Activated T-helper 1 cell treated with anti-CD3 and anti-CD28 coated beads, Interleukin-12 subunit alpha, Interleukin-12 subunit beta, Interleukin-2, Interleukin-4 antibody, amounts not matched to agents 30 ng/mL and 10 ng/mL and 1 ng/mL, durations not matched to agents 14 hours and 24 hours and 36 hours (primary cell): ENCODE results near the gene ATP6V1B1. TPM values are rescaled to one million over a fixed set of nuclear protein-coding genes. Genes with fewer than 3 reads are reported as not detected.
"Not testable (repeated sequence)": the region's sequence is repeated elsewhere in the genome, so short reads cannot be mapped to it uniquely, and the experiment has no call there.

Experiments used
- DNase-seq: peaks from one replicate; pipeline ENCODE4 v3.0.0; 2021; ENCODE audit warnings: low spot score
- H3K27ac Mint-ChIP-seq: one replicate; pipeline ENCODE4 v1.8.0; 2021; ENCODE audit warnings: mild to moderate bottlenecking, mixed read lengths
- H3K27me3 Mint-ChIP-seq: one replicate; pipeline ENCODE4 v1.8.0; 2022; ENCODE audit warnings: mild to moderate bottlenecking, moderate library complexity, mixed read lengths; ENCODE audit not compliant: insufficient read depth
- H3K36me3 Mint-ChIP-seq: one replicate; pipeline ENCODE4 v1.8.0; 2021; ENCODE audit warnings: low read depth, mixed read lengths
- H3K4me1 Mint-ChIP-seq: one replicate; pipeline ENCODE4 v1.8.0; 2021; ENCODE audit warnings: low read depth, mixed read lengths
- H3K4me3 Mint-ChIP-seq: one replicate; pipeline ENCODE4 v1.8.0; 2021; ENCODE audit warnings: mild to moderate bottlenecking, moderate library complexity, mixed read lengths
- H3K9me3 Mint-ChIP-seq: one replicate; pipeline ENCODE4 v1.8.0; 2021; ENCODE audit warnings: mixed read lengths
- intact Hi-C: fragments of 100-400 bp; cut with micrococcal nuclease; formaldehyde crosslinking; loops from one replicate; pipeline ENCODE4 v1.15.1; 2024
- total RNA-seq: library from RNA; stranded (reverse); gene quantifications from 2 replicates; pipeline ENCODE4 v1.2.3, GENCODE V29; 2022

The ATP6V1B1 gene
- total RNA-seq, 1 donor from 2014 or later = not detected

DNA sequence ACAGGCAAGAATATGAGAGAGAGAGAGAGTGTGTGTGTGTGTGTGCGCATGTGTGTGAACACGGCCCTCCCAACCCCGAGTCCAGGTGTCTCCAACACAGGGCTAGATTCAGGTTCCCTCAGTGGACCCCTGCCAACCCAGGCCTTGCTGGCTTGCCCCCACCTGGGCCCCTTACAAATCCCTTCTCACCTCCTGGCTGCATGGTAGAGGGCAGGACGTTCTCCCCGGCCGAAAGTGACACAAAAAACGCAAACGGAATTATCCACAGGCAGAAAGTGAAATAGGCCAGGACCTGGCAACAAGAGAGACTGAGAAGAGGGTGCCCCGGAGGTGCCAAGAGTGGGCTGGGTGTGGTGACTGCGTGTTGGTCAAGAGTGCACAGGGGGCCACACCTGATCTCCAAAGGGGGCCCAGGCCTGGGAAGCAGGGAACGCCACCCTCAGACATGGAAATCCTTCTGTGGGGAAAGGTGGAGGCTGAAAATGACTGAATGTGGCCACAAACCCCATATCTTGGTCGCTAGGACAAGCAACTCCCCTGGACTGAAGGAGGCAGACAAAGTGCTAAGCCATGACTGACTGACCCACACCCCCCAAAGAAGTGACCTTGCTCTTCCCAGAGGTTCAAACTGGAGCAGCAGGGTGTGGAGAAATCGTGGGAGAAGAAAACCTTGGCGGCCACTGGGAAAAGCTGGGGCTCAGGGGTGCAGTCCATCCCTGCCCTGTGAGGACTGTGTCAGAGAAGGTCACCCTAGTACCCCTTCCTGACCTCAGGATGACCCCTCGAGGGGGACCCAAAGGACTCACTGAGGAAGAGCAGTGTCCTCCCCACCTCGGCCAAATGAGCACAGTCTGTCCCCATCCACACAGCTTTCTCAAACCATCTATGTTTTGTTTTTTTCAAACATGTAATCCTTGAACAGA lies 53.3 kb downstream of the ATP6V1B1 start:
- Mint-ChIP-seq H3K27me3 (no peaks in the 10 kb centered on the region), H3K36me3 (peaks cover 42% of the 10 kb centered on the region), H3K27ac (peak overlapping the region; percentile 79), H3K4me1 (peaks cover 30% of the 10 kb centered on the region), H3K9me3 (no peaks in the 10 kb centered on the region), H3K4me3 (no peak overlapping the region)
- no peak for DNase-seq
- intact Hi-C loops = no loop called here

DNA sequence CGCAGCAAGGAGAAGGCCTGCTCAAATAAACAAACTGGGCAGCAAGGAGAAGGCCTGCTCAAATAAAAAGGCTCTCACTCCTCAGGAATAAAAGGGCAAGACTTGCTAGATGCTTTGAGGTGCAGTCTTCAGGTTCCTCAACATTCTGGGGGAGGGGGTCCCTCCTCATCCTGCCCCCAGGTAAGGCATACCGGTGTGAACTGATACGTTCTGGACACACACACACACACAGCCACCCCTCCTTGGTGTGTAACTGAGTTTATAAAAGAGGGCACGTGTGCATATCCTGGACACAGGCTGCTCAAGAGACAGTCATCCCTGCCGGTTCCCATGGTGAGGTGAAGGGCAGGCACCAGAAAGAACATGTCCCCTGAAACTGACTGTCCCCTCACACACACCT lies 54.5 kb downstream of the ATP6V1B1 start:
- no peak for DNase-seq
- intact Hi-C loops = no loop called here
- Mint-ChIP-seq H3K4me3 (no peak overlapping the region), H3K9me3 (no peaks in the 10 kb centered on the region), H3K36me3 (peaks cover 42% of the 10 kb centered on the region), H3K27me3 (no peaks in the 10 kb centered on the region), H3K4me1 (peaks cover 26% of the 10 kb centered on the region), H3K27ac (no peak overlapping the region)

DNA sequence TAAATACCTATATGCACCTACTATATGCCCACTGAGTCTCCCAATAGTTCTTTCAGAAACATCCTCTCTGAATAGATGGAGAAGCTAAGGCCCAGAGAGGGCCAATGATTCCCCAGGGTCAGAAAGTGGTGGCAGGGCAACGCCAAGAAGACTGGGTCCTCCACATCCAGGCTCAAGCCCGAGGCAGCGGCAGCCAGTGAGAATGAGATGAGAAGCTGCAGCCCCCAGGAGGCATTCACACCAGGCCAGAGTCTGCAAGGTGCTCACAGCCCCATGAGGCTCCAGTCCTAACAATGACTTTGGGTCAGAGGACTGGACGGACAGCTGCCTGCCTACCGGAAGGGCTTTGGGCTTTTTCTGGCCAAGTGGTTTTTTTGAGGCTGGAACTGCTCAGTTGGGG lies 55.4 kb downstream of the ATP6V1B1 start:
- Mint-ChIP-seq H3K9me3 (no peaks in the 10 kb centered on the region), H3K36me3 (peaks cover 38% of the 10 kb centered on the region), H3K27ac (no peak overlapping the region), H3K27me3 (no peaks in the 10 kb centered on the region), H3K4me3 (no peak overlapping the region), H3K4me1 (peaks cover 33% of the 10 kb centered on the region)
- intact Hi-C loops = no loop called here
- no peak for DNase-seq

DNA sequence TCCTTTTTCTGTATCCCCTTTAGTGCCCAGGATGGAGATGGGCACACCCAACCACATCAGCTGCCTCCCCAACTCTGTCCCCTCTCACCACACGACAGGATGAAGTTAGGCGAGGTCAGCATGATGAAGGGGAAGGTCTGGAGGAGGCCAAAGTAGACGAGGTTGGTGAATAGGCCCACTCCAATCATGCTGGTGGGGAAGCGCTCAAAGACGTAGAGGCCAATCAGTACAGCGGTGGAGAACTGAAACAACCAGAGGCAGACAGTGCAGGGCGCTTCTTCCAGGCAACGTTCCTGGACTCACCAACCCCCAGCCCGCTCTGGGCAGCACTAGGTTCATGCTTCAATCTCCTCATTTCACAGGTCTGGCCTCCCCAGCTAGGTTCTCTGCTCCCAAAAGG lies 56.0 kb downstream of the ATP6V1B1 start:
- DNase-seq = no peak
- Mint-ChIP-seq H3K27ac (peak overlapping the region; percentile 48), H3K4me1 (peaks cover 33% of the 10 kb centered on the region), H3K36me3 (peaks cover 32% of the 10 kb centered on the region), H3K27me3 (no peaks in the 10 kb centered on the region), H3K4me3 (no peak overlapping the region), H3K9me3 (no peaks in the 10 kb centered on the region)
- intact Hi-C loops = no loop called here

DNA sequence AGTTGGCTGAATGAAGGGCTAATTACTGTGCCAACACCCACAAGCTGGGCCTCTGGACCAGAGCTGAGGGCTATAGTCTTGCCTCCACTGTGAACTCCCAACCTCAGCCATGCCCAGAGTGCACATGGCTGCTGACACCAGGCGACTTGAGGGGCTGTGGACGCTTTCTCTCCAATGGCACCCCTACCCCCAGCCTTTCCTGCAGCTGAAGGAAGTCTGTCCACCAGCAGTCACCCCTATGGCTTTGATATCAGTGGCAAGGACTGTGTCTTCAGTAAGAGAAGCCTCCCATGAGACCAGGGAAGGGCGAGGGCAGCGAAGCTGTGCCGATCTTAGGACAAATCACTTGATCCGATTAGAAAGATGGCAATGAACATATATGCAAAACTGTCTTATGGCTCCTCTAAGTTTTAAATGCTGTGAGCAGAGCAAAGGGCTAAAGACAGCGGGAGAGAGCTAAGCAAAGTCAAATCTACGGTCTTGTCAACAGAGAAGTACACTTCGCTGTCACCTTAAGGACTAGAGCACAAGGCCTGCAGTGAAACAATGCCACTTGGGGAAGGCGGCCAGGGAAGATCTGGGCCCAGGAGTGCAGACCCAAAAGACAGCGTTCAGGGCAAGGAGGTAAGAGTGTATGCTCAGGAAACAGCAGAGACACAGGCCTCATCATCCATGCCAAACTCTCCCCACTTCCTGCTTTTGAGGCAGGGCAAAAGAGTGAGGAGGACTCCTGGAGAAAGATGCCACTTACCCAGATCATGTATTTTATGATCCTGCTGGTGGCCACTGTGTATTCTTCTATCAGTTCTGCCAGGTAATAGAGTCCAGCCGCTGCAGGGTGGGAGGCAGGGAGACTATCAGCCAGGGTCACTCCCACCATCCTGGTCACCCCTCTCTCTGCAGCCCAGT lies 57.5 kb downstream of the ATP6V1B1 start:
- intact Hi-C loops = no loop called here
- Mint-ChIP-seq H3K4me3 (peak overlapping the region; percentile 99), H3K27ac (peak overlapping the region; percentile 92), H3K4me1 (peaks cover 33% of the 10 kb centered on the region), H3K9me3 (no peaks in the 10 kb centered on the region), H3K27me3 (no peaks in the 10 kb centered on the region), H3K36me3 (peaks cover 21% of the 10 kb centered on the region)
- no peak for DNase-seq

DNA sequence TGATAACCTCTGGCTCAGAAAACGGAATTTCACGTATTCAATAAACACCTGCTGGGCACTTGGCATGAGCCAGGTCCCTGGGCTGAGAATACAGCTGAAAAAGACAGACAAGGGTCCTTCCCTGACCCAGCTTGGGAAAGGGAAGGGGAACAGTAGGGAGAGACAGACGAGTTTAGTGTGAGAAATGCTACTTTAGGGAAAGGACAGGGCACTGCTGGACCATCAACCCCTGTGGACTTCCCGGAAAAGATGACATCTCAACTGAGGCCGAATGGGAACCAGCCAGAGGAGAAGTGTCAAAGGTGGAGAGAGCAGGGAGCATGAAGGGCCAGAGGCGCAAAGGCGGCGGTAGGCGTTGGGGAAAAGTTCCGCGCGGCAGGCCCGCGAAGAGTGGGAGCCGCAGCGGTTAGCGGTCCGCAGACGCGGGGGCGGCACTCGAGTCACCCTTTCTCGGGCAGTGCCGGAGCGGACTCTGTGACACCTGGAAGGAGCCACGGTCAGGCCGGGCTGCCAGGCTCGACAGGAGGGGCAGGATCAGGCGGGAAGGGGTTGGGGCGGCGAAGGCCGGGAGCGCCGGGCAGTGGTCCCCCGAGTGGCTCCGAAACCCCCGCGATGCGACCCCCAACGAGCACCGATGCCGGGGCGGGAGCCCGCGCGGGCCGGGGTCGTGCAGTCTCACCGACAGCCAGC lies 58.5 kb downstream of the ATP6V1B1 start:
- Mint-ChIP-seq H3K27me3 (peaks cover 4% of the 10 kb centered on the region), H3K27ac (peak overlapping the region; percentile 92), H3K4me1 (peaks cover 40% of the 10 kb centered on the region), H3K9me3 (no peaks in the 10 kb centered on the region), H3K36me3 (peaks cover 19% of the 10 kb centered on the region), H3K4me3 (peak overlapping the region; percentile 99)
- DNase-seq = no peak
- intact Hi-C loops = loop anchor here (1.0 to 2.0 kb wide), 3 partner anchors 17 to 693 kb away; partner anchors contain the start of gene NAGK

DNA sequence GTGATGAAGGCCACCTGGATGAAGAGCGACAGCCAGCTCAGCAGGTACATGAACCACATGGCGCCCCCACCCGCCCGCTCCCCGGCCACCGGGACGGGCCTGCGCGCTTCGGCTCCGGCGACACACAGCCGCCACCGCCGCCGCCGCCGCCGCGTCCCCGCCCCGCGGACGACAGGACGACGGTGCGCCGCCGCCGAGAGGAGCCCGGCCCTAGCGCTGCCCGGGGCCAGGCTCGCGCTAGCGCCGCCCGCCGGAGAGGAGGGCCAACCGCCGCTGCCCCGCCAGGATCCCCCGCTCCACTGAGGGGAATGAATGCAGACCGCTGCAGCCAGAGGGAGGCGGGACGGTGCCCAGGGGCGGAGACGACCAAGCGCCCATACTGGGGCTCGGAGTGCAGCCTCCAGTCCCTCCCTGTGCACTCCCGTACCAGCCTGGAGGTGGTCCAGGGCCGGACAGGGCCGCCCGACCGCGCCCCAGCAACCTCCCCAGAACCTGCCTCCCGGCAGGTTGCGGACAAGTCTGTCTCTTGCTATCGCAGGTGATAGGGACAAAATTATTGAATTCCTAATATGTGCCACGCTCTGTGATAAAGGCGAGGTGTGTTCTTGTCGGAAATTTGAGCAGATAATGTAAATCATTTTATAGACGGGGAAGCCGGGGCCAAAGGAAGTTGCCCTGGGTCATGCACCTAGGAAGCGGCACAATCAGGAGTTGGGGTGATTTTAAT lies 59.2 kb downstream of the ATP6V1B1 start, which contains the start of gene TEX261:
Gene TEX261, minus strand, starts transcription at position 175 of the 727 bp plus-strand sequence. Its CDS starts 116 bp downstream, at position 59.
- Mint-ChIP-seq H3K27ac (peak within 1 kb of the TSS; percentile 92), H3K36me3 (peaks cover 14% of the 10 kb centered on the region), H3K4me3 (peak within 1 kb of the TSS; percentile 99), H3K9me3 (no peaks in the 10 kb centered on the region), H3K27me3 (peaks cover 4% of the 10 kb centered on the region), H3K4me1 (peaks cover 45% of the 10 kb centered on the region)
- DNase-seq = peak; percentile 90
- intact Hi-C loops = loop anchor here (1.0 to 5.0 kb wide), 7 partner anchors 10 to 694 kb away; partner anchors contain the start of genes MCEE, MPHOSPH10, NAGK and ZNF638

DNA sequence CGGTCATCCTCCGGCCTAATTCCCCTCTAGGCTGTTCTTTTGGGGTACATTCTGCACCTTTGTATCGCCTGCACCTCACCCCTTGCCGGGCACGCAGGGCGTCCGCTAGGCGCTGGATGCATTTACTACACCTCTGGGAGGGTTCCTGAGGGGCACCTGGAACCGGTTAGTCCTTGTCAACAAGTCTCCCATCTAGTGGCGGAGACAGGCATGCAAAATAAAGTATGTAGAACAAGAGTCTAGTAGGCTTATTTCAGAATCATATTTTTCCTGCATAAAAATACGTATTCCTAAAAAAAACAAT lies 59.7 kb downstream of the ATP6V1B1 start:
- H3K9me3 Mint-ChIP-seq = no peaks in the 10 kb centered on the region
- peak; percentile 33 for DNase-seq
- peaks cover 47% of the 10 kb centered on the region for H3K4me1 Mint-ChIP-seq
- H3K36me3 Mint-ChIP-seq = peaks cover 14% of the 10 kb centered on the region
- peak overlapping the region; percentile 84 for H3K4me3 Mint-ChIP-seq
- H3K27me3 Mint-ChIP-seq = peaks cover 4% of the 10 kb centered on the region
- intact Hi-C loops = loop anchor here (1.0 to 5.0 kb wide), 5 partner anchors 10 to 337 kb away; partner anchors contain the start of genes MCEE, MPHOSPH10, NAGK and ZNF638
- peak overlapping the region; percentile 36 for H3K27ac Mint-ChIP-seq

DNA sequence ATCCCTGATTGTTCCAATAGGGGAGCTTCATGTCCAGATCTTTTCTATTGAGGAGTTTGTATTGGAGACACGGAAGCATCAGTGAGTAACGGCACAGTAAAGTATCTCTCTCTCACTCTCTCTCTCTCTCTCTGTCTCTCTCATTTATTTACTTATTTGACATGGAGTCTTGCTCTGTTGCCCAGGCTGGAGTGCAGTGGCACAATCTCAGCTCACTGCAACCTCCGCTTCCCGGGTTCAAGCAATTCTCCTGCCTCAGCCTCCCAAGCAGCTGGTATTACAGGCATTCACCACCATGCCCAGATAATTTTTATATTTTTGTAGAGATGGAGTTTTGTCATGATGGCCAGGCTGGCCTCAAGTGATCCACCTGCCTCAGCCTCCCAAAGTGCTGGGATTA lies 63.2 kb downstream of the ATP6V1B1 start:
- intact Hi-C loops = loop anchor here (5.0 kb wide), 1 partner anchor 333 kb away; the partner anchor contains the start of gene ZNF638
- DNase-seq, H3K27ac Mint-ChIP-seq, H3K4me3 Mint-ChIP-seq, H3K36me3 Mint-ChIP-seq, H3K27me3 Mint-ChIP-seq, H3K9me3 Mint-ChIP-seq: not testable (repeated sequence)
- peaks cover 37% of the 10 kb centered on the region for H3K4me1 Mint-ChIP-seq

DNA sequence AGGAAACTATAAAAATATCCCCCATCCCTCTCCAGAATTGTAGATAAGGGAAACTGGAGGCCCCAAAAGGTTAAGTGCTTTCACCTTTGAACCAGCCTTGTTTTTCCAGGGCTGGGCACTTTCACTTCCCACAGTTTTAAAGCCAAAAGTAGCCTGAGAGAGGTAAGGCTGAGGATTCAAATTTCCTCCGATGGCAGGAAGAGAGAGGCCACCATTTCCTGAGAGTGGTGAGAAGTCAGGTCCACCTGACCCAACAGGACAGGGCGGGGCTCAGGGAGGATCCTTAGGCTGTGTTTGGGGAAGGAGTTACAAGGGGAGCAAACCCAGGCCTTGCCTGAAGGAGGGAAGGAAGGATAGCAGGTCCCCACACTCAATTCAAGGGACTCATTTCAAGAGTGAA lies 63.7 kb downstream of the ATP6V1B1 start:
- intact Hi-C loops = loop anchor here (5.0 kb wide), 1 partner anchor 333 kb away; the partner anchor contains the start of gene ZNF638
- peaks cover 9% of the 10 kb centered on the region for H3K27me3 Mint-ChIP-seq
- no peaks in the 10 kb centered on the region for H3K36me3 Mint-ChIP-seq
- no peak overlapping the region for H3K27ac Mint-ChIP-seq
- no peaks in the 10 kb centered on the region for H3K9me3 Mint-ChIP-seq
- DNase-seq = no peak
- peaks cover 34% of the 10 kb centered on the region for H3K4me1 Mint-ChIP-seq
- H3K4me3 Mint-ChIP-seq = peak overlapping the region; percentile 5

DNA sequence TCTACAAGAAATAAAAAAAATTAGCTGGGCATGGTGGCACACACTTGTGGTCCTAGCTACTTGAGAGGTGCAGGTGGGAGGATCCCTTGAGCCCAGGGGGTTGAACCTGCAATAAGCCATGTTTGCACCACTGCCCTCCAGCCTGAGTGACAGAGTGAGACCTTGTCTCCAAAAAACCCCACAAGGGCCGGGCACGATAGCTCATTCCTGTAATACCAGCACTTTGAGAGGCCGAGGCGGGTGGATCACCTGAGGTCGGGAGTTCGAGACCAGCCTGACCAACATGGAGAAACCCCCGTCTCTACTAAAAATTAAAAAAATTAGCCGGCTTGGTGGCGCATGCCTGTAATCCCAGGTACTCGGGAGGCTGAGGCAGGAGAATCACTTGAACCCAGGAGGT lies 64.2 kb downstream of the ATP6V1B1 start:
- H3K9me3 Mint-ChIP-seq, H3K4me3 Mint-ChIP-seq, DNase-seq, H3K36me3 Mint-ChIP-seq, H3K27ac Mint-ChIP-seq: not testable (repeated sequence)
- intact Hi-C loops = loop anchor here (5.0 kb wide), 1 partner anchor 332 kb away; the partner anchor contains the start of gene ZNF638
- peaks cover 11% of the 10 kb centered on the region for H3K27me3 Mint-ChIP-seq
- peaks cover 34% of the 10 kb centered on the region for H3K4me1 Mint-ChIP-seq
